Measurements from ENCODE around the gene CTRB1. TPM values are rescaled to one million over a fixed set of nuclear protein-coding genes. Genes with fewer than 3 reads are reported as not detected.
A peak's percentile ranks its signal among the peaks of the same experiment; 100 is the strongest.

The CTRB1 gene
- total RNA-seq, 4 donors from 2014 or later: 0.69 TPM; not detected in 3

- DNase-seq (ENCODE audit: low spot score) (no peak), ATAC-seq (ENCODE audit: low FRiP score) (peak; percentile 77)
- no peak for TF ChIP-seq CTCF (IDR thresholded peaks at IDR 0.05)
These were observed 26.3 kb downstream of the CTRB1 start for GRCh38 chr16:75244844-75245758.

- TF ChIP-seq CTCF (IDR thresholded peaks at IDR 0.05): no peak
- no peak for DNase-seq (ENCODE audit: low spot score)
- ATAC-seq (ENCODE audit: low FRiP score): no peak
These were observed 27.9 kb downstream of the CTRB1 start for GRCh38 chr16:75246504-75247205.

GRCh38 chr16:75247249-75247648, 28.5 kb downstream of the CTRB1 start:
- TF ChIP-seq CTCF (IDR thresholded peaks at IDR 0.05): no peak
- ATAC-seq (ENCODE audit: low FRiP score) (no peak), DNase-seq (ENCODE audit: low spot score) (no peak)

- ATAC-seq (ENCODE audit: low FRiP score) (no peak), DNase-seq (ENCODE audit: low spot score) (no peak)
- TF ChIP-seq CTCF (IDR thresholded peaks at IDR 0.05): no peak
These were observed 29.4 kb downstream of the CTRB1 start for GRCh38 chr16:75248142-75248535.

GRCh38 chr16:75248536-75249380, 30.0 kb downstream of the CTRB1 start:
- ATAC-seq (ENCODE audit: low FRiP score): no peak
- no peak for DNase-seq (ENCODE audit: low spot score)
- no peak for TF ChIP-seq CTCF (IDR thresholded peaks at IDR 0.05)

GRCh38 chr16:75249441-75249840, 30.7 kb downstream of the CTRB1 start:
- no peak for TF ChIP-seq CTCF (IDR thresholded peaks at IDR 0.05)
- no peak for ATAC-seq (ENCODE audit: low FRiP score)
- no peak for DNase-seq (ENCODE audit: low spot score)
